Neutrophil (primary cell): ENCODE results near the gene XIRP1.

Source experiments
- H3K27ac ChIP-seq: fragments of 200-600 bp; sonication (generic); 2 replicates; pipeline ENCODE4 v1.5.1; 2016; ENCODE audit warnings: mild to moderate bottlenecking, moderate library complexity
- H3K27me3 ChIP-seq: fragments of 200-600 bp; sonication (generic); 2 replicates; pipeline ENCODE4 v1.6.0; 2016; ENCODE audit warnings: mild to moderate bottlenecking
- H3K36me3 ChIP-seq: fragments of 200-600 bp; sonication (generic); 2 replicates; pipeline ENCODE4 v1.5.1; 2017
- H3K4me1 ChIP-seq, 2 experiments: fragments of 200-600 bp in 1 of 2; sonication (generic) in 1 of 2; 1 replicate in 1 of 2; 2 replicates in 1 of 2; pipeline versions ENCODE4 v1.5.1 to v1.6.1; 2013 to 2016; ENCODE audit warnings: low read depth in 1 of 2, low read length in 1 of 2, mild to moderate bottlenecking in 1 of 2, moderate library complexity in 1 of 2; ENCODE audit not compliant: control insufficient read depth in 1 of 2, insufficient read depth in 1 of 2
- H3K4me3 ChIP-seq, 2 experiments: fragments of 200-600 bp in 1 of 2; sonication (generic) in 1 of 2; 1 replicate in 1 of 2; 2 replicates in 1 of 2; pipeline ENCODE4 v1.5.1; 2013 to 2016; ENCODE audit warnings: low read depth in 1 of 2, low read length in 1 of 2, mild to moderate bottlenecking in 1 of 2, moderate library complexity in 1 of 2
- H3K9me3 ChIP-seq: fragments of 200-600 bp; sonication (generic); 2 replicates; pipeline ENCODE4 v1.5.1; 2016
- TF ChIP-seq, protein P1 (sequence below): fragments of 200-600 bp; sonication (generic); IDR thresholded peaks from 2 replicates; pipeline ENCODE4 v1.5.1; 2016; ENCODE audit warnings: antibody characterized with exemption

XIRP1 gene

GRCh38 chr3:39133822-39134221 lies 58.6 kb downstream of the XIRP1 start:
- H3K27me3 ChIP-seq = no peaks in the 10 kb centered on the region
- no peaks in the 10 kb centered on the region for H3K36me3 ChIP-seq
- TF ChIP-seq, protein P1, sequence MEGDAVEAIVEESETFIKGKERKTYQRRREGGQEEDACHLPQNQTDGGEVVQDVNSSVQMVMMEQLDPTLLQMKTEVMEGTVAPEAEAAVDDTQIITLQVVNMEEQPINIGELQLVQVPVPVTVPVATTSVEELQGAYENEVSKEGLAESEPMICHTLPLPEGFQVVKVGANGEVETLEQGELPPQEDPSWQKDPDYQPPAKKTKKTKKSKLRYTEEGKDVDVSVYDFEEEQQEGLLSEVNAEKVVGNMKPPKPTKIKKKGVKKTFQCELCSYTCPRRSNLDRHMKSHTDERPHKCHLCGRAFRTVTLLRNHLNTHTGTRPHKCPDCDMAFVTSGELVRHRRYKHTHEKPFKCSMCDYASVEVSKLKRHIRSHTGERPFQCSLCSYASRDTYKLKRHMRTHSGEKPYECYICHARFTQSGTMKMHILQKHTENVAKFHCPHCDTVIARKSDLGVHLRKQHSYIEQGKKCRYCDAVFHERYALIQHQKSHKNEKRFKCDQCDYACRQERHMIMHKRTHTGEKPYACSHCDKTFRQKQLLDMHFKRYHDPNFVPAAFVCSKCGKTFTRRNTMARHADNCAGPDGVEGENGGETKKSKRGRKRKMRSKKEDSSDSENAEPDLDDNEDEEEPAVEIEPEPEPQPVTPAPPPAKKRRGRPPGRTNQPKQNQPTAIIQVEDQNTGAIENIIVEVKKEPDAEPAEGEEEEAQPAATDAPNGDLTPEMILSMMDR = no peak
- no peak overlapping the region for H3K27ac ChIP-seq
- H3K9me3 ChIP-seq = no peaks in the 10 kb centered on the region
- H3K4me1 ChIP-seq = no peaks in the 10 kb centered on the region
- H3K4me3 ChIP-seq = no peak overlapping the region
